NCI-H2196 treated with DMSO at 0.1 percent for 48 hours (cell line): ENCODE data around the gene GJC2.

Experiments used
- DNase-seq: peaks from one replicate; lab custom pipeline; 2025; ENCODE audit not compliant: unreplicated experiment; lab: John Stamatoyannopoulos, UW

The GJC2 gene

DNA sequence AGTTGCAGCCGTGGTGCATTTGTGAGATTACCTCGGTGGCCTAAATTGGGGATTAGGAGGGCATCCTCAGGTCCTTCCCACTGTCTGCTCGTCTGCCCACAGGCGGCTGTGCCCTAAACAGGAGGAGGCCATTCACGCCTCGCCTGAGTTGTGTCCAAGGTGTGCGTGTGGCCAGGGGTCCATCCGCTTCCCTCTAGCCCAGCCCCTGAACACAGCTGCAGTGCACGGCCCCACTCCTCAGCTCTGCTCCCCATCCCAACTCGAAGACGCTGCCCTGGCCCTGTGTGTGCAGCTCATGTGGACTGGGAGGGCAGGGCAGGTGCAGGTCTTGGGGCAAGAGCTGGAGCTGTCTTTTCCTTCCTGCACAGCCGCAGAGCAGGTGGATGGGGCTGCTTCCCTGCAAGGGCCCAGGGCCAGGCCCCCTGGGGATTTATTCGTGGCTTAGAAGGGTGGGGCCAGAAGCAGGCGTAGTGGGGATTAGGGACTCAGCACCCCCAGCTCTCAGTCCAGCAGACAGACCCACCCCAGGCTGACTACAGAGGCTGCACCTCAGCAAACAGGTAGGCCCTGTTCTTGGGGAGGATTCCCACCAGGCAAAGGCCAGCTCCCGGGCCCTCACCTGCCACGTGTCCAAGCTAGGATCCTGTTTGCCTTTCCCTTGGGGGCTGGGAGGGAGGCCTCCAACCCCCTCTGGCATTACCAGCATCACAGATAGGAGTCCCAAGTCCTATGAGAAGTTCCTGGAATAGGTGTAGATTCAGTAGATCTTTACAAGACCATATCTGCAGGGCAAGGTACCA lies 5.3 kb upstream of the GJC2 start:
- no peak for DNase-seq

DNA sequence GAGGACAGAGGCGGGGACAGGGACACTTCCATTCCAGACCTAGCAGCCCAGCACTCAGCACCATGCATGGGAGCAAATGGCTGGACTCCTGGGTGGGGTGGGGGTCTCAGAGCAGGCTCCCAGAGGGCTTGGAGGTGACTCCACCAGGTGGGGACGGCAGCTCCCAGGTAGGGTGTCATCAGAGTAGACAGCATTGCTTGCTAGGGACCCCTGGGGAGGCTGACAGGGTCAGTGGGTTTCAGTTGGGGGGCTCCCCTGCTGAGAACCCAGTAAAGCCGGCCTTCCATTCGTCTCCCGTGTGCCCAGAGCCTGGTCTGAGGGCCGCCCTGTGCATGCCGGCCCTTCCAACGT lies 4.8 kb upstream of the GJC2 start:
- DNase-seq: no peak

DNA sequence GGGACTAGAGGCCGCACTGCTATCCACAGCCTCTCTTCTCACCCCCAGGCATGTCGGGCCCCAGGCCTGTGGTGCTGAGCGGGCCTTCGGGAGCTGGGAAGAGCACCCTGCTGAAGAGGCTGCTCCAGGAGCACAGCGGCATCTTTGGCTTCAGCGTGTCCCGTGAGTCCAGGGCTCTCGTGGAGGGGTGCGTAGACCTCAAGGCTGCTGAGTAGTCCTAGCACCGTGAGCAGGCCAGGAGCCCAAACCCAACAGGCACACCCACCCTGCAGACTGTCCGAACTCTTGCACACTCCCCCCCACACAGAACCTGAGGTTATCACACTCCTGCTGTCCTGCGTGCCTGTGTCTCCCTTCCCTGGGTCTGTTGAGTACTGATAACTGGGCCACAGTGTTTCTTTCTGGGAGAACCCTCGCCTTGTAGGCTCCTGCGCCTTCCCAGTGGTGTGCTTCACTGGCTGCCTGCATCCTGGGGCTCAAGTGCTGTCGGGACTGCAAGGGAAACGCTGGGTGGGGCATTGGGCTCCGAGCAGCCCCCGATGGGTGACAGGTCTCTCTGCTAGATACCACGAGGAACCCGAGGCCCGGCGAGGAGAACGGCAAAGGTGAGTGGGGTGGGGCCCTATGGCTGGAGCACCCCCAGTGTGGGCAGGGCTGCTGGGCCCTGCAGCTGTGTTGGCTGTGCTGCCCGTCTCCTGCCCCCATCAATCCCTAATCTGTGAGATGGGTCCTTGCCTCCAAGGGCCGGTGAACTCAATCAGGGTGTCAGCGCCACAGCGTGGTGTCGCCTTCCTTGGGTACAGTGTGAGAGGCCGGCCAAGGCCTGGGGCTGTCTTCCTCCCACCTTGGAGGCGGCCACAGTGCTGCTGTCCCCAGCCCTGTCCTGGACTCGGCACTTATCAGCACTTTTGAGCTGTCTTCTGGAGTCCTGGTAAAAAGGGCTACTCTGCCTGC lies 4.0 kb upstream of the GJC2 start:
- no peak for DNase-seq

DNA sequence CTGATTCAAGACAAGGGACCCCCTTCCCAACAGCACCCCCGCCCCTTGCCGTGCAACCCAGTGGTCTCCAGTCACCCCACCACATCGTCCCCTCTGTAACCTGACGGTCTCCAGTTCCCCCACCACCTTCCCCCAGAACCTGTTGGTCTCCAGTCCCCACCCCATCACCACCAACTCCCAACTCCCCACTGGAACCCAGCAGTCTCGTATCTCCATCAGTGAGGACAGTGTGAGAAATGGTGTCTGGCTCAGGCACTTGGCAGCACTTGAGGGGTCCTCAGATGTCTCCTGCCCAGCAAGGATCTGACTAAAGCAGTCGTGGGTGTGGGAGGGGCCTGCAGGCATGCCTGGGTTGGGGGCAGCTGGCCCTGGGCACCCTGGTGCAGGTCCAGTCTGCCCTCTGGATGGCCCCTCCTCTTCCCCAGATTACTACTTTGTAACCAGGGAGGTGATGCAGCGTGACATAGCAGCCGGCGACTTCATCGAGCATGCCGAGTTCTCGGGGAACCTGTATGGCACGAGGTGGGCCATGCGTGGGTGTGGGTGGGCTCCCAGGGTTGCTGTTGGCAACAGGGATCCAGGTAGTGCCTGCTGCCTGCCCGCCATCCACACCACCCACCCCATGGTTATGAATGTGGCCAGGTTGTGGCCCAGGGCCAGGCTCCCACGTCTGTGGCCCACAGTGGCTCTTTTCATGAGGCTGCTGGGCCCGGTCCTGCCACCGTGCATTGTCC lies 3.1 kb upstream of the GJC2 start:
- DNase-seq: no peak

DNA sequence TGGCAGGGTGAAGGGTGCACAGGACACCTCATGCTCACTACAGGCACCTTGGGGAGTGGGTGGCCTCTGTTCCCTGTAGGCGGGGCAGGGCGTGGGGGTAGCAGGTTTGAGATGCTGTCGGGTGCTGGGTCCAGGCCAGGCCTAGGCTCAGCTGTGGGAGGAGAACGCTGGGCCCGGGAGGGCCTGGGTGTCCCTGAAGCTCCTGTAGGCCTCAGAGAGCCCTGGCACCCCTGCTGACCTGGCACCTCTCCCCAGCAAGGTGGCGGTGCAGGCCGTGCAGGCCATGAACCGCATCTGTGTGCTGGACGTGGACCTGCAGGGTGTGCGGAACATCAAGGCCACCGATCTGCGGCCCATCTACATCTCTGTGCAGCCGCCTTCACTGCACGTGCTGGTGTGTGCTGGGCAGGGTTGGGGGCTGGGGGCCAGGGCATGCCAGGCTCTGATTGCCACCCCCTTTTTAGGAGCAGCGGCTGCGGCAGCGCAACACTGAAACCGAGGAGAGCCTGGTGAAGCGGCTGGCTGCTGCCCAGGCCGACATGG lies 2.5 kb upstream of the GJC2 start:
- DNase-seq: no peak

DNA sequence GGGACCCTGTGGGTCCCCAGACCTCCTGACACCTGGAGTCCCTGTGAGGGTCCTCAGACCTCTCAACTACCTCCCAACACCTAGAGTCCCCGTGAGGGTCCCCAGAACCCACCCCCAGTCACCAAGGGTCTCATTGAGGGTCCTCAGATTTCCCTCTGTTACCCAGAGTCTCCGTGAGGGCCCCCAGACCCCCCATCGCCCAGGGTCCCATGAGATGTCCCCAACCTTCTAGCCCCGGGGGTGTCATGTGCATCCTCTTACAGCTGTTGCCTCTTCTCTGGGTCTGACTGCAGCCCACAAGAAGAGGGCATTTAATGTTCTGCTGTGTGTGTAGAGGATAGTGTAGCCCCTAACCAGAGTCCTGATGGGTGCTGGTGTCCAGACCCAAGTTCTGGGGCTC lies 2.0 kb upstream of the GJC2 start:
- no peak for DNase-seq

DNA sequence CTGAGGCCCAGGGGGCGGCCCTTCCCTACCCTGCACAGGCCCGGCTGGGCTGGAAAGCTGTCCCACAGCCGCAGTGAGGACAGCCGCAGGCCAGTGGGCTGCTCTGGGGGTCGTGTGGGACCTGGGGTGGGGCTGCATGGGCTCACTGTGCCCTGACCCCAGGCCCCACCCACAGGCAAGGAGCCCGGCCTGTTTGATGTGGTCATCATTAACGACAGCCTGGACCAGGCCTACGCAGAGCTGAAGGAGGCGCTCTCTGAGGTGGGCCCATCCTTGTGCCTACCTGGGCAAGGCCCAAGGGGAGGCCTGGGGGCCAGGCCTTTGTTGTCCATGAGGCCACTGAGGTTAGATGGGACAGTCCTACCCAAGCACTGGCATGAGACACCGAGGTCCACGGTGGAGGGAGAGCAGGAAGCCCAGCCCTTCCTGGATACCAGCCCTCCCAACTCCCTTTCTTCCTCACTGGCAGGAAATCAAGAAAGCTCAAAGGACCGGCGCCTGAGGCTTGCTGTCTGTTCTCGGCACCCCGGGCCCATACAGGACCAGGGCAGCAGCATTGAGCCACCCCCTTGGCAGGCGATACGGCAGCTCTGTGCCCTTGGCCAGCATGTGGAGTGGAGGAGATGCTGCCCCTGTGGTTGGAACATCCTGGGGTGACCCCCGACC lies 1.4 kb upstream of the GJC2 start:
- DNase-seq: no peak

DNA sequence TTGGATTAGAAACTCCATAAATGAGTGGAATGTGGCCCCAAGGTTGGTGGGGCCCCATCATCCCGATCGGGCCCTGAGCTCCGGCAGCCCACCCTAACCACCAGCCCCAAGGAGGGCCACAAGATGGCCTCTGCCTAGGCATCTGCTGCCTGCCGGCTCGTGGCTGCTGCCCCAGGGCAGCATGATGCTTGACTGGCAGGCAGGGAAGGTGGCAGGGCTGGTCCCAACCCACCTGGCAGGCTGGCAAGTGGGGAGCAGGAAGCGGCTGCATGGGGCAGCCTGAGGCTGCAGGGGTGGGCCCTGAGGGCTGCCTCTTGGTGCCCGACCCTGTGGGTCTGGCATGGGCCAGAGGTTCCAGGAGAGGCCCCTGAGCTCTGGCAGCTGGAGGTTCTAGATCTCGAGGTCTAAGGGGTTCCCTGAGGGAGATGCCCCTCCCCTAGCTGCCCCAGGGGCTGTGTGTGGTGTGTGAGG lies 760 bp upstream of the GJC2 start:
- DNase-seq: no peak

DNA sequence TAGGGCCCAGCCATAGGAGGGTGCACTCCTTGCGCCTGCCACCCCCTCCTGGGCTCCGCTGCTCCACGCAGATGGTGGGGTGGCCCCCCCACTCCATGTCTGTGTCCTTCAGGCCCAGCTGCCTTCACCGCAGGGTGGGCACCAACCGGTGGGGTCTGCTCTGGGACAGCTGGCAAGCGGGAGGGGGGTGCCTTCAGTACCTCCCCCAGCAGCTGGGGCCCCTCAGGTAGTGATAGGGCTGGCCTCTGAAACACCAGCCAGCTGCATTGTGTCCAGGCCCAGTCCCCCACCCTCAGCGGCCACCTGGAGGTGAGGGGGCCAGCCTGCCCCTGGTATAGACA lies 360 bp downstream of the GJC2 start:
- no peak for DNase-seq

DNA sequence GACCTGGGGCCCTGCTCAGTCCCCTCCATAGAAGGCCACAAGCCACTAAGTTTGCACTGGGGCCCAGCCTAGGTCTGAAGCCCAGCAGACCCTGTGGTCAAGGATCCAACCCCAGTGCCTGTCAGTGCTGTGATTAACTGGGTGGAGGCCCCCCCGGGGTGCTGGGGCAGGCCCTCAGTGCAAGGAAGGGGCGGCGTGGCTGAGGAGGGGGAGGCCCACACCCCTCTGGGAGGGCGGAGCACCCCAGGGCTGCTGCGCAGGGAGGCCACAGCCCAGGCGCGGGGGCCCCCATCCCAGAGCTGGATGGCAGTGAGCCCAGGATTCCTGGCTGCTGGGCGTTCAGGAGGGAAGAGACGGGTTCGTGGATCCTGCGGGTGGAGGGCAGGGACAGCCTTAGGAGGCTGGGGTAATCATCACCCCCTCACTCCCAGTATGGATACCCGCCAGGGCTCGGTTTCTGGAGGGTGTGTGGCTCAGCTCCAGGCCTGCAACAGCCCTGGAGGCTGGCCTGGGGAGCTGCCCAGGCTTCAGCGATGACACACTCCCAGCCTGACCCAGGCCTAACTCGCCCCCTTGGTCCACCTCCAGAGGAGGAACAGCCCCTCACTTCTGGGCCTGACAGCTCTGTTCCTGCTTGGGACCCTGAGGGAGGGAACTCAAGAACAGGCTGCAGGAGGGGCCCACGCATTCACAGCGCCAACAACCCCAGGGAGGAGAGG lies 890 bp downstream of the GJC2 start:
- no peak for DNase-seq

DNA sequence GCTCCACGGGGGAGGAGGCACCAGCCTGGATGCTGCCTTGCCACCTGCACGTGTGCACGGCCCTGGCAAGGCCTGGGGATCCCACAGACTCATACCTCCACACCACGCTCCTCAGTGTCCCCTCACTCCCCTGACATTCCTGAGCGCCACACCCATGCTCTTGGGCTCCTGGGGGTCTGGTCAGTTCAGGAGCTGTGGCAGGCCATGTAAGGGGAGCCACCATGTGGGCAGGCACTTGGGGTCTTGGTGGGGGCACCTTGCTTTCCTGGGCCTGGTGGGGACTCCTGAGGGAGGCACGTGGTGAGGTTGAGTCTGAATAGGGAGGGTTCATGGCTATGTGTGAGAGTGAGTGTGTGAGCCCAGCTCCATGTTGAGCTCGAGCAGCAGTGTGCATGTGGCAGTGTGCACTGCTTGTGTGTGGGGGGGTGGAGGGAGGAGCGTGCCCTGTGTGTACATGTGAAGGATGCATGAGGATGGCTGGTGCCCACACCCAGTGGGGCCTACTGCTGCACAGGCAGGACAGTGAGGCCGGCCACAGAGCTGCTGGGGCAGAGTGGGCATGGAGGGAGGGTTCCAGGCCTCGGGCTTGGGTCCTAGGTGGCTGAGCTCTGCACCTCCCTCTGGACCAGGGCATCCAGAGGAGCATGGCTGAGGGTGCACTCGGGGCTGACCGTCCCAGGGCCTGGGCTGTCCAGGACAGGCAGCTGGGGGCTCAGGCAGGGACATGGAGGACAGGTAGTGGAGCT lies 1.6 kb downstream of the GJC2 start:
- no peak for DNase-seq

DNA sequence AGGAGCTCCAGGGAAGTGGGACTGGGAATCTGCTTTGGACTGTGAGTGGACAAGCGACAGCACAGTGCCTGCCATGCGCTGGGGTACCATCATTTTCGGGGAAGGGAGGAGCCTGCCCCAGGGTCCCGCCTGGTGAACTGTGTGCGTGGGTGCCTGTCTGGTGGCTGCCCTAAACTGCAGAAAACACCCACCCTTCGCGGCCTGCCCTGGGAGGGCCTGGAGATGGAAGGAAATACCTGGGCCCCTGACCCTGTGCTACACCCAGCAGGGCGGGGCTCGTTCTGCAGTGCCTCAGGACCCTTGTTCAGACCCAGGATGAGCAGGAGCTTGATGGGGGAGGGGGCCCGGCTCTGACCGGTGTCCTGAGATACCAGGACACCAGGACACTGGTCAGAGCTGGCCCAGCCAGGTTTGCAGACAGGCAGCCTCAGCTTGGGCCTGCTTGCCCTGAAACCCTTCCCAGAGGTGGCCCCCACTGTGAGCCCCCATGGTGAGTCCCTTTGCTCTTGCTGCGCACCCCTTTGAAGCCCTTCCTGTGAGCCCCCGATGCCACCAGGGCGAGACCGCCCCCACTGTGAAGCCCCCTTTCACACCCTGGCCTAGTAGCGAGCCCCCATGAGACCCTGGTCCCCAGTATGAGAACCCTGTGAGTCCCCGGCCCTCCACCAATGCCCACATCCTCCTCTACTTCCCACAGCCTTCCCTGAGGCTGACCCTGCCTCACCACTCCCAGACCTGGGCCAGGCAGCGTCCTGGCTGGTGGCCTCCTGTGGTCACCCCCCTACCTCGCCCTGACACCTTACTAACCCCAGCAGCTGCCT lies 2.6 kb downstream of the GJC2 start:
- DNase-seq: no peak

DNA sequence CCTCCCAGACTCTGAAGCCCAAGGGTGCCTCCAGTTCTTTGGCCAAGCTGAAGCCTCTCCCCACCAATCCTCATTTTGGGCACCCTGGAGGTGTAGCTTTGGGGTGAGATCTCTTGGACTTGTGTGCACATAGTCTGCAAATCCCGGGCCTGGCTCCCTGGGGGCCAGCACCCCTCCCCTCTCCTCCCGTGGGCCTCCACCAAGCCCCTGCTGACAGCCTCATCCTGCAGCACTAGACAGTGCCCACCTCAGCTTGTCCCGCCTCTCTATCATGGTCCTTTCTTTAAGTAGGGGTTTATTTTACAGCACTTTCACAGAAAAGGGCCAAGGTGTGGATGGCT lies 3.2 kb downstream of the GJC2 start:
- no peak for DNase-seq

DNA sequence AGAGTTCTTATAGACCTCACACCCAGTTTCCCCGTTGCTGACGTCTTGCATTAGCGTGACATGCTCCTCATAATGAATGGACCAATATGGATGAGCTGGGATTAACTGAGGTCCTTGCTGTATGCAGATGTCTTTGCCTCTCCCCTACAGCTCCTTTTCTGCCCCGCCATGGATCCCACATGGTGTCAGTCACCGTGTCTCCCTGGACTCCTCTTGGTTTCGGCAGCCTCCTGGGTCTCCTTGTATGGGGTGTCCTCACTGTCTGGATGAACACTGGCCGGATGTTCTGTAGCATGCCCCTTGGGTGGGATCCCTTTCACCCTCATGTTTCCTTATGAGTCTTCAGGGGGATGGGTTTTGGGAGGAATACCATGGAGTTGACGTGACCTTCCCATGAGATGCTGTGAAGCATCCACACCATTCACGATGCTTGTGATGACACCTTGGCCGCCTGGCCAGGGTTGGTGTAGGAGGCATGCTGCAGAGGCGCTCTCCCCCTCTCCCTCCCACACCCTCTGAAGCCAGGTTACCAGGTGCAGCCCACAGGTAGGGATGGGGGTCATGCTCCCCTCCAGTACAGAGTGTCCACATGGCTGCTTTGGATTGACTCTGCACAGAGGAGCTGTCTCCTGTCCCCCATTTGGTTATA lies 4.4 kb downstream of the GJC2 start:
- DNase-seq: no peak

DNA sequence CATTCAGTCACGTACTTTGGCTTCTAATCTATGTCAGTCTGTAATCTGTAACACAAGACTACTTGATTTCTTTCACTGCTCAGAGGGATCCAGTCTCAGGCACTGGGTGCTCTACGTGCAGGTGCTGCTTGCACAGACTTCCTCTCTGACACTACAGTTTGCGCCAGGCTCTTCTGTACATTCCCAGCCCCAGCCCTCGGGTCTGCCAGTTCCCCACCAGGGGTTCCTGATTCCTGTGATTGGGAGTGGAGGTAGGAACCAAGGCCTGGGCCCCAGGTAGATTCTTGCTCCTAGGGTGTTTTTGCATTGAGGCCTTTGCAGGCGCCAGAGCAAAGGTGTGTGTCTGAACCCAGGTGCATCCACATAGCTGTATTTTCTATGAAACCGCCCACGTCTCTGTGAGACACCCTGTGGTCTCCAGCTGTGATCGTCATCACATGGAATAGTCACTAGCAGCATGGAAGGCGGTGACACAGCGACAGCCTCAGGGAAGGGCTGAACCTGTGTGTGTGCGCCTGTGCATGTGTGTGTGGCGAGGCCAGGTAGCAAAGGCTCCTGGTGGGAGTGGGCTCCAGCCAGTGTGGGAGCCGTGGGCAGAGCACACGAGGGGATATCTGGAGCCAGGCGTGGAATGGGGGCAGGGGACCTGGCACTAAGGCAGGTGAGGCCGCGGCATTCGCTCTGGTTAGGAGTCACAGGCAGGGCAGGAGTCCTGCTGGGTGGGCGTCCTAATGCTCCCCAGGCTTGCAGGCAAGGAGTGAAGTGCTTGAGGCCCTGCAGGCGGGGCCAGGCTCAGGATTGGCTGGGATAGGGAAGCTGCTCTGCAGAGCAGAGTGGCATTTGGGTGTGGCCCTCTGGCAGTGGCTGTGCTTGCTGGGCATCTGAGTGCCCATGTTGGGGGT lies 5.2 kb downstream of the GJC2 start:
- DNase-seq: no peak

DNA sequence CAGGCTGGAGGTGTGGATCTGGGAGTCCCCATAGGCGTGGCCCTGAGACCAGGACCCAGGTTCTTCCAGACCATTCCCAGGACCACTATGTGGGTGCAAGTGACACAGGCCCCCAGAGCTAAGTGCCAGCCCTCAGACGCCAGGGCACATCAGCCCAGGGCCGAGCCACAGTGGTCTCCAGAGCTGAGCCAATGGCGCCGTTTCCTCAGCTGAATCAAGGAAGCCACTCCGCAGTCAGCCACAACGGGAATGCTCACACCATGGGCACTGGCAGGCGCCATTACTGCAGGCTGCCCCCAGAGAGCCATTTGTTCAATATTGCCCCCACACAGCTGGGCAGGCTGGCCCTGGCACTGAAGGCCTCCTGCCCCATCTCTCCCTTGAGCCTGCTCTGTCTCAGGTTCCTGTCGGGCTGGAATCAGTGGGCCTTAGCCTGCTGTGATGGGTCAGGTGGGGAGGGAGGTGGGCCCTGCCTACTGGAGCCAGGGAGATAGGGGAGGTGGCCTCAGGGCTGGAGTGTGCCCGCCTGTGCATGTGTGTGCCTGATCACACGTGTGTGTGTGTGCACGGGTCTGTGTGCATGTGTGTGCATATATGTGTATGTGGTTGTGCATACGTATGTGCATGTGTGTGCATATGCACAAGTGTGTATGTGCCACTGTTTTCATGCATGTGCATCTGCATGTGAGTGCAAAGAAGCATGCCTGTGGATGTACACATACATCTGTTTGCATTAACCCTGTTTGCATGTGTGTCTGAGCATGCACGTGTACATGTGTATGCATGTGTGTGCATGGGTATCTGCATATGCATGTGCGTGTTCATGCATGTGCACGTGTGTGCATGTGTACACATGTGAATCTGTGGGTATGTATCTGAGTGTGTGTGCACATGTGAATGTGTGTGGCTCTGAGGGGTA lies 6.1 kb downstream of the GJC2 start:
- DNase-seq: no peak
